Measurements from ENCODE around the gene ATP1A2. TPM values are rescaled to one million over a fixed set of nuclear protein-coding genes. Genes with fewer than 3 reads are reported as not detected.

ATP1A2 gene
- total RNA-seq, 1 donor from 2014 or later, result 401 TPM

DNA sequence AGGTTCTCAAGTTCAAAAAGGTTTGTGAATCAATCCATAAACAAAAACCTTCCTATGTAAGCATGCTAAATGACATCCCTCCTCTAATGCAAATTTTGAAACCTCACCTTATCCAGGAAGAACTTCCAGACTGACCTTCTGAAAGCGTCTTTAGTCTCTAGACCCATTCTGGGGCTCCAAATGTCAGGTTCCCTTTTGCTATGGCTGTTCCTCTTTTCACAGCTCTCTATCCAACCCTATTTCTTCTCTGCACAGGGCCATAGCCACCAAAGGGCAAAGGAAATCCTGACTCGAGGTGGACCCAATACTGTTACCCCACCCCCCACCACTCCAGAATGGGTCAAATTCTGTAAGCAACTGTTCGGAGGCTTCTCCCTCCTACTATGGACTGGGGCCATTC is 39.2 kb downstream of the ATP1A2 start:
- intact Hi-C loops (cut with micrococcal nuclease), result no loop called here
- TF ChIP-seq, protein P1, sequence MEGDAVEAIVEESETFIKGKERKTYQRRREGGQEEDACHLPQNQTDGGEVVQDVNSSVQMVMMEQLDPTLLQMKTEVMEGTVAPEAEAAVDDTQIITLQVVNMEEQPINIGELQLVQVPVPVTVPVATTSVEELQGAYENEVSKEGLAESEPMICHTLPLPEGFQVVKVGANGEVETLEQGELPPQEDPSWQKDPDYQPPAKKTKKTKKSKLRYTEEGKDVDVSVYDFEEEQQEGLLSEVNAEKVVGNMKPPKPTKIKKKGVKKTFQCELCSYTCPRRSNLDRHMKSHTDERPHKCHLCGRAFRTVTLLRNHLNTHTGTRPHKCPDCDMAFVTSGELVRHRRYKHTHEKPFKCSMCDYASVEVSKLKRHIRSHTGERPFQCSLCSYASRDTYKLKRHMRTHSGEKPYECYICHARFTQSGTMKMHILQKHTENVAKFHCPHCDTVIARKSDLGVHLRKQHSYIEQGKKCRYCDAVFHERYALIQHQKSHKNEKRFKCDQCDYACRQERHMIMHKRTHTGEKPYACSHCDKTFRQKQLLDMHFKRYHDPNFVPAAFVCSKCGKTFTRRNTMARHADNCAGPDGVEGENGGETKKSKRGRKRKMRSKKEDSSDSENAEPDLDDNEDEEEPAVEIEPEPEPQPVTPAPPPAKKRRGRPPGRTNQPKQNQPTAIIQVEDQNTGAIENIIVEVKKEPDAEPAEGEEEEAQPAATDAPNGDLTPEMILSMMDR (IDR thresholded peaks at IDR 0.05; ENCODE audit: borderline replicate concordance), result no peak
- H3K4me1 ChIP-seq, result peaks cover 6% of the 10 kb centered on the region
- no peak for DNase-seq
- no peaks in the 10 kb centered on the region for H3K9me3 ChIP-seq (replicated peaks)
- H3K27ac ChIP-seq (replicated peaks), result no peak overlapping the region
- H3K27me3 ChIP-seq (ENCODE audit: low read depth), result no peaks in the 10 kb centered on the region
- H3K4me3 ChIP-seq, result no peak overlapping the region
- H3K36me3 ChIP-seq, result no peaks in the 10 kb centered on the region

DNA sequence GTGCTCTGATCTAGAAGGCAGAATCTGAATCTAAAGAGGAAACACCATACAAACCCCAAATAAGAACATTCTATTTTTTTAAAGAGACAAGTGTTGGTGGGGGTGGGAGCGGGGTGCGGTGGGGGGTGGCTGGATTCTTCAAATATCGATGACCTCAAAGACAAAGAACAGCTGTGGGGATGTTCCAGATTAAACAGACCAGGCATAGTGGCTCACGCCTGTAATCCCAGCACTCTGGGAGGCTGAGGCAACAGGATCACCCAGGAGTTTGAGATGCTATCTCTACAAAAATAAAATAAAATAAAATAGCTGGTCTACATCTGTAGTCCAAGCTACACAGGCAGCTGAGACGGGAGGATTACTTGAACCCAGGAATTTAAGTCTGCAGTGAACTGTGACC is 40.8 kb downstream of the ATP1A2 start:
- Histone ChIP-seq H3K4me1 (peaks cover 5% of the 10 kb centered on the region), H3K9me3 (replicated peaks) (no peaks in the 10 kb centered on the region), H3K27ac (replicated peaks) (no peak overlapping the region), H3K36me3 (no peaks in the 10 kb centered on the region), H3K27me3 (ENCODE audit: low read depth) (no peaks in the 10 kb centered on the region), H3K4me3 (no peak overlapping the region)
- intact Hi-C loops (cut with micrococcal nuclease), result no loop called here
- no peak for DNase-seq
- TF ChIP-seq, protein P1 (IDR thresholded peaks at IDR 0.05; ENCODE audit: borderline replicate concordance), result no peak

DNA sequence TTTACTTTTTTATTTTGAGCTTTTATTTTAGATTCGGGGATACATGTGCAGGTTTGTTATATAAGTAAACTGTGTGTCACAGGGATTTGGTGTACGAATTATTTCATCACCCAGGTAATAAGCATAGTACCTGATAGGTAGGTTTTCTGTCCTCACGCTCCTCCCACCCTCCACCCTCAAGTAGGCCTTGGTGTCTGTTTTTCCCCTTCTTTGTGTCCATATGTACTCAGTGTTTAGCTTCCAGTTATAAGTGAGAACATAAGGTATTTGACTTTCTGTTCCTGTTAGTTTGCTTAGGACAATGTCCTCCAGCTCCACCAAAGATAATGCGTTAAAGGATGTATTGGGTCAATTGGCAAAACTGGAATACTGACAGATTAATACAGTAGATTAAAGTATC is 41.6 kb downstream of the ATP1A2 start:
- H3K9me3 ChIP-seq (replicated peaks), result no peaks in the 10 kb centered on the region
- no peaks in the 10 kb centered on the region for H3K27me3 ChIP-seq (ENCODE audit: low read depth)
- no peaks in the 10 kb centered on the region for H3K36me3 ChIP-seq
- H3K27ac ChIP-seq (replicated peaks), result no peak overlapping the region
- H3K4me3 ChIP-seq, result no peak overlapping the region
- TF ChIP-seq, protein P1 (IDR thresholded peaks at IDR 0.05; ENCODE audit: borderline replicate concordance), result no peak
- peaks cover 8% of the 10 kb centered on the region for H3K4me1 ChIP-seq
- no peak for DNase-seq
- intact Hi-C loops (cut with micrococcal nuclease), result no loop called here

DNA sequence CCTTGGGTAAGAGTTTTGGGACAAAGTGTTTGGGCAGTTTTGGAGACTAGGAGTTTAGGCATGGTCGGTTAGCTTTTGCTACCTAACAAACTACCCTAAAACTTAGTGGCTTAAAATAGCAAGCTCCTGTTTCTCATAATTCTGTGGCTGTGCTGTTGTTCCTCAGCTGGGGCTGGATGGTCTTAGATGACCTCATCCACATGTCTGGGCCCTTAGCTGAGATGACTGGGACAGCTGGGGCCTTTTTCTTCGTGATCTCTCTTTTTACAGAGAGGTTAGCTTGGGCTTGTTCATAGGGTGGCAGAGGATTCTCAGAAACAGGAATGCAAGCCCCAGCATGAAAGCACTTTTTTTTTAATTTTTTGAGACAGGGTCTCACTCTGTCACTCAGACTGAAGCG is 42.5 kb downstream of the ATP1A2 start:
- DNase-seq, result no peak
- Histone ChIP-seq H3K36me3 (no peaks in the 10 kb centered on the region), H3K27ac (replicated peaks) (no peak overlapping the region), H3K4me1 (peaks cover 12% of the 10 kb centered on the region), H3K4me3 (no peak overlapping the region), H3K9me3 (replicated peaks) (no peaks in the 10 kb centered on the region), H3K27me3 (ENCODE audit: low read depth) (no peaks in the 10 kb centered on the region)
- intact Hi-C loops (cut with micrococcal nuclease), result no loop called here
- TF ChIP-seq, protein P1 (IDR thresholded peaks at IDR 0.05; ENCODE audit: borderline replicate concordance), result no peak

DNA sequence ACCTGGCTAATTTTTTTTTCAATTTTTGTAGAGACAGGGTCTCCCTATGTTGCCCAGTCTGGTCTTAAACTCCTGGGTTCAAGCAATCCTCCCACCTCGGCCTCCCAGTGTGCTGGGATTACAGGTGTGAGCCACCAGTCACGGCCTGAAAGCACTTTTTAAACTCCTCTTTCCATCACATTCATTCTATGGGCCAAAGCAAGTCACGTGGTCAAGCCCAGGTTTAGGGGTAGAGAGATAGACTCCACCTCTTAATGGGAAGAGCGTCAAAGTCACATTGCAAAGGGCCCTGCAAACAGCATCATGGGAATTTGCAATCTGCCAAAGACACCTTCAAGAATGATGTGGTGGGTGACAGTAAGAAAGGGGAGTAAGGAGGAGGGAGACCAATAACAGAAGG is 43.0 kb downstream of the ATP1A2 start:
- Histone ChIP-seq H3K27ac (replicated peaks) (no peak overlapping the region), H3K4me1 (peaks cover 12% of the 10 kb centered on the region), H3K4me3 (no peak overlapping the region), H3K36me3 (no peaks in the 10 kb centered on the region), H3K9me3 (replicated peaks) (no peaks in the 10 kb centered on the region), H3K27me3 (ENCODE audit: low read depth) (no peaks in the 10 kb centered on the region)
- intact Hi-C loops (cut with micrococcal nuclease), result no loop called here
- TF ChIP-seq, protein P1 (IDR thresholded peaks at IDR 0.05; ENCODE audit: borderline replicate concordance), result no peak
- no peak for DNase-seq

DNA sequence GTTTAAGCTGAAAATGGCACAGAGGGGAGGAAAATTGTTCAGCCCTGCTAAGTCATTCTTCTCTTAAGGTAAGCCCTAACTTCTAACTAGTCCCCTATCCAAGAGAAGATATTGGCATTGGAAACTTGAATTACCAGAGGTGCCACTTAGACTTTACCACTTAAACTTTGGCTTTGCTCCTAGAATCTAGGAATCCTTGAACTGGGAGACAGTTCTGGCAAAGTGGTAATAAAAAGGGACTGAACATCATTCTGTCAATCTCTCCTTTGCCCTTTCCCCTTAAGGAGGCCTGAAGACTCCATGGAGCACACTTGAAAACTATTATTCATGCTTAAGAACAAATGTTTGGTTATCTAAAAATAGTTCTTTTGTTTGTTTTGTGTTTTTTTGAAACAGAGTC is 44.3 kb downstream of the ATP1A2 start:
- intact Hi-C loops (cut with micrococcal nuclease), result no loop called here
- peak overlapping the region; percentile 14 for H3K27ac ChIP-seq (replicated peaks)
- H3K27me3 ChIP-seq (ENCODE audit: low read depth), result no peaks in the 10 kb centered on the region
- H3K36me3 ChIP-seq, result no peaks in the 10 kb centered on the region
- H3K4me1 ChIP-seq, result peaks cover 12% of the 10 kb centered on the region
- H3K9me3 ChIP-seq (replicated peaks), result no peaks in the 10 kb centered on the region
- TF ChIP-seq, protein P1 (IDR thresholded peaks at IDR 0.05; ENCODE audit: borderline replicate concordance), result no peak
- no peak overlapping the region for H3K4me3 ChIP-seq
- no peak for DNase-seq

Measured in left ventricle myocardium inferior (tissue), 1 donor.